A549 (cell line): ENCODE results near the gene CLEC16A. TPM values are rescaled to one million over a fixed set of nuclear protein-coding genes. Genes with fewer than 3 reads are reported as not detected.

ENCODE experiments used
- ATAC-seq, 2 experiments: fragments of 200-7000 bp in 1 of 2; fragments of >200 bp in 1 of 2; cut with Nextera tagmentation in 1 of 2; cut with Tn5 transposase in 1 of 2; 3 replicates each; pipeline versions ENCODE4 v1.8.0 to v1.9.1; 2018 to 2020; ENCODE audit warnings: mild to moderate bottlenecking in 1 of 2, moderate library complexity in 1 of 2
- CTCF ChIA-PET: fragments of 300-600 bp; sonication (Branson Sonifier 250); formaldehyde crosslinking; extraction: SDS; loops from one replicate; lab custom pipeline; 2021; ENCODE audit warnings: antibody characterized with exemption, inconsistent platforms; lab: Yijun Ruan, JAX
- POLR2A ChIA-PET: fragments of 350-600 bp; formaldehyde crosslinking; extraction: SDS; loops from one replicate; lab custom pipeline; 2021; ENCODE audit warnings: antibody characterized with exemption, inconsistent platforms; lab: Yijun Ruan, JAX
- DNase-seq, 2 experiments: peaks; one replicate each; pipeline versions ENCODE4 v3.0.0 to v3.0.0-alpha.2; 2011 to 2016; ENCODE audit warnings: low read depth in 1 of 2, low spot score in 1 of 2
- FAIRE-seq: peaks from 2 replicates; lab custom pipeline; 2011; peaks lifted over from hg19 to GRCh38; lab: Jason Lieb, UNC
- H3K27ac ChIP-seq, 2 experiments: fragments of >200 bp; sonication (Bioruptor Twin); formaldehyde crosslinking; 3 replicates each; pipeline ENCODE4 v1.5.1; 2016 to 2017
- H3K4me1 ChIP-seq: fragments of >200 bp; sonication (Bioruptor Twin); formaldehyde crosslinking; 3 replicates; pipeline ENCODE4 v1.6.1; 2016
- H3K4me2 ChIP-seq: fragments of >200 bp; sonication (Bioruptor Twin); formaldehyde crosslinking; 3 replicates; pipeline ENCODE4 v1.6.1; 2016
- H3K4me3 ChIP-seq: fragments of >200 bp; sonication (Bioruptor Twin); formaldehyde crosslinking; 3 replicates; pipeline ENCODE4 v1.5.1; 2016
- H3K9me3 ChIP-seq: fragments of >200 bp; sonication (Bioruptor Twin); formaldehyde crosslinking; 3 replicates; pipeline ENCODE4 v1.6.1; 2016
- BHLHE40 ChIP-seq: IDR thresholded peaks from 2 replicates; pipeline ENCODE4 v1.6.1; 2012; ENCODE audit warnings: low read depth, low read length, inconsistent platforms
- CBX2 ChIP-seq: fragments of 200-600 bp; sonication (generic); IDR thresholded peaks from 2 replicates; pipeline ENCODE4 v1.6.1; 2016; ENCODE audit warnings: low read depth, mild to moderate bottlenecking, borderline replicate concordance
- CBX8 ChIP-seq: fragments of 200-600 bp; sonication (generic); IDR thresholded peaks from 2 replicates; pipeline ENCODE4 v1.6.1; 2016
- CEBPB ChIP-seq, 2 experiments: fragments of >200 bp in 1 of 2; sonication (Bioruptor Twin) in 1 of 2; formaldehyde crosslinking in 1 of 2; IDR thresholded peaks; 2 replicates each; pipeline ENCODE4 v1.6.1; 2012 to 2016
- CHD4 ChIP-seq: fragments of 200-600 bp; sonication (generic); IDR thresholded peaks from 2 replicates; pipeline ENCODE4 v1.6.1; 2016; ENCODE audit warnings: antibody characterized with exemption, mild to moderate bottlenecking, borderline replicate concordance
- EP300 ChIP-seq, 2 experiments: fragments of >200 bp; sonication (Bioruptor Twin); formaldehyde crosslinking; IDR thresholded peaks; 2 replicates in 1 of 2; 3 replicates in 1 of 2; pipeline ENCODE4 v1.6.1; 2016 to 2017
- FOSB ChIP-seq: fragments of 250-450 bp; sonication (Bioruptor Pico); IDR thresholded peaks from 2 replicates; pipeline ENCODE4 v1.5.0; 2020; ENCODE audit warnings: mild to moderate bottlenecking, moderate library complexity
- HOXA7 ChIP-seq: fragments of 250-450 bp; sonication (Bioruptor Pico); IDR thresholded peaks from 2 replicates; pipeline ENCODE4 v1.5.0; 2020; ENCODE audit warnings: mild to moderate bottlenecking, moderate library complexity
- NFE2L2 ChIP-seq: fragments of 150-350 bp; conservative IDR thresholded peaks from 2 replicates; pipeline ENCODE4 v1.6.1; 2014; ENCODE audit warnings: low read length
- NPAS2 ChIP-seq: fragments of 250-450 bp; sonication (Bioruptor Pico); IDR thresholded peaks from 2 replicates; pipeline ENCODE4 v1.8.0; 2022; ENCODE audit warnings: mild to moderate bottlenecking, moderate library complexity, borderline replicate concordance
- NR3C1 ChIP-seq: fragments of >200 bp; sonication (Bioruptor Twin); formaldehyde crosslinking; IDR thresholded peaks from 3 replicates; pipeline ENCODE4 v1.6.1; 2017
- RCOR1 ChIP-seq: fragments of 150-350 bp; IDR thresholded peaks from 2 replicates; pipeline ENCODE4 v1.6.1; 2014; ENCODE audit warnings: antibody characterized with exemption, low read length, low read depth
- SREBF2 ChIP-seq: fragments of 450-650 bp; IDR thresholded peaks from 2 replicates; pipeline ENCODE4 v1.6.1; 2014; ENCODE audit warnings: mild to moderate bottlenecking, moderate library complexity
- ZNF302 ChIP-seq: fragments of 250-450 bp; sonication (Bioruptor Pico); IDR thresholded peaks from 2 replicates; pipeline ENCODE4 v1.9.0; 2021; ENCODE audit warnings: inconsistent platforms, mild to moderate bottlenecking, moderate library complexity
- WGBS: methylation state at CpG from one replicate; pipeline ENCODE4 v1.1.6; 2017; ENCODE audit errors: missing lambda C conversion rate; 5-methylcytosine and 5-hydroxymethylcytosine counted together
- polyA plus RNA-seq, 4 experiments: library from polyadenylated mRNA; depleted of rRNA in 3 of 4; stranded (reverse); fragments of >200 nt; fragmentation: RNase III in 1 of 4; extraction: RNeasy Plus Mini Kit Qiagen cat#74134 plus additional on column Dnase treatment in 1 of 4; gene quantifications; 2 replicates in 3 of 4; 3 replicates in 1 of 4; pipeline ENCODE4 v1.2.3, GENCODE V29; 2011 to 2017
- TF ChIP-seq, protein P1 (sequence below): IDR thresholded peaks from 2 replicates; pipeline ENCODE4 v1.6.1; 2012; ENCODE audit warnings: low read depth, borderline replicate concordance
- TF ChIP-seq, protein P2 (sequence below): fragments of 150-350 bp; IDR thresholded peaks from 2 replicates; pipeline ENCODE4 v1.6.1; 2014; ENCODE audit warnings: low read depth, mild to moderate bottlenecking, low read length
- TF ChIP-seq, protein P3 (sequence below): fragments of 250-450 bp; sonication (Bioruptor Pico); IDR thresholded peaks from 2 replicates; pipeline ENCODE4 v1.5.0; 2021; ENCODE audit warnings: mild to moderate bottlenecking, moderate library complexity, borderline replicate concordance
- TF ChIP-seq, protein P4 (sequence below): IDR thresholded peaks from 2 replicates; pipeline ENCODE4 v1.6.1; 2012
- TF ChIP-seq, protein P5 (sequence below): fragments of >200 bp; sonication (Bioruptor Twin); formaldehyde crosslinking; IDR thresholded peaks from 3 replicates; pipeline ENCODE4 v1.6.1; 2016

The CLEC16A gene
- polyA plus RNA-seq, 2 of the 4 experiments (the other 2 are of a cell fraction), result 8.3 to 10.4 TPM

DNA sequence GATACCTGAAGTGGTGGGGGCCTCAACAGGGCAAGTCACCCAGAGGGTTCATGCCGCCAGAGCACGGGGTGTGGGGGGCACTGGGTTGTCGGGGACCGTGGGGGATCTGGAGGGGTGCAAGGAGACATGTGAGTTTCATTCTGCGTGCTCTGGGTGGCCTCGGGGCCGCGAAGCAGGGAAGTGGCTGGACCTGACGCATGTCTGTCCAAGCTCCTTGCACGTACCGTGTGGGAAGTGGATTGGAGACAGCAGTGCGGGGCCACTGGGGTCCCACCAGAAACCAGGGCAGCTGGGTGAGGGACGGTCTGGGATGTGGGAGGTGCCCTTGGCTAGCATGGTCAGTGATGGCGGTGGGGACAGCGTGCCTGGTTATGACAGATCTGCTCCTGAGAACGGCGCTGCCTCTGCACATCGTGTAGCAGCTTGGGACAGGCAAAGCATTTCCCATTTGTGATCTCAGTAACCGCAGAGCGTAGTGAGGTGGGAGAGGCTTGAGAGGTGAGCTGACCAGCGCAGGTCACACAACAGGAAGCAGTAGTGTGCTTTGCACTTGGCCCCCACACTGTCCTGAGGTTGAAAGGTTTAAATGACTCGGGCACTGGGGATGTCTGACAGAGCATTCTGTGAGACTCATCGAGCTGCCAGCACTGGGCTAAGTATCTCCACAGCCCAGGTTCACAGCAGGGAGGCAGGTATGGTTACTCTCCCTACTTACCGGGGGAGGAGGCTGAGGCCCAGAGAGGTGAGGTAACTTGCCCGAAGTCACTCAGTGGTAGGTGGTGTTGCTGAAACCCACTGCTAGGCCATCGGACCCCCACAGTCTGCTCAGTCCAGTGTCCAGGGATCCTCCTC is 197.3 kb downstream of the CLEC16A start:
- no peaks in the 10 kb centered on the region for H3K4me1 ChIP-seq
- POLR2A ChIA-PET, result no interaction called here

DNA sequence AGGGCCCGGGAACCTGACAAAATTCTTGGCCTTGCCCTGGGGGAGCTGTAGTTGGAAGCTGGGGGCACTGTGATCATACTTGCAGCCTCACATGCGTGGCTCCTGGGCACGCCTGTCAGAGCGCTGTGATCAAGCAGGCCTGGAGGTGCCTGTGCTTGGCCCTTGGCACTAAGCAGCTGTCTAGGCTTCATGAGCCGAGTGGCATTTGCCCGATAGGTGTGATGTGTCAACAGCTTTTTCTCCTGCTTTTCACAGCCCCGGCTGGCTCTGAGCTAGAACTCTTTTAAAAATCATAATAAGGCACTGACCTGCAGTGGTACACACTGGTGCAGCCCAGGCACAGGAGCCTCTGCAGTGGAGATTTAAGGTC is 197.9 kb downstream of the CLEC16A start:
- H3K4me1 ChIP-seq, result no peaks in the 10 kb centered on the region
- no peak overlapping the region for H3K4me3 ChIP-seq
- FAIRE-seq (no peak), ATAC-seq (no peak), DNase-seq (no peak)
- no peak overlapping the region for H3K27ac ChIP-seq
- TF ChIP-seq CBX8, result no peak
- no peak for TF ChIP-seq RCOR1
- TF ChIP-seq SREBF2, result no peak
- TF ChIP-seq ZNF302 (CRISPR knock-in tag), result no peak
- TF ChIP-seq, protein P1, sequence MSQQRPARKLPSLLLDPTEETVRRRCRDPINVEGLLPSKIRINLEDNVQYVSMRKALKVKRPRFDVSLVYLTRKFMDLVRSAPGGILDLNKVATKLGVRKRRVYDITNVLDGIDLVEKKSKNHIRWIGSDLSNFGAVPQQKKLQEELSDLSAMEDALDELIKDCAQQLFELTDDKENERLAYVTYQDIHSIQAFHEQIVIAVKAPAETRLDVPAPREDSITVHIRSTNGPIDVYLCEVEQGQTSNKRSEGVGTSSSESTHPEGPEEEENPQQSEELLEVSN, result no peak
- TF ChIP-seq, protein P2, sequence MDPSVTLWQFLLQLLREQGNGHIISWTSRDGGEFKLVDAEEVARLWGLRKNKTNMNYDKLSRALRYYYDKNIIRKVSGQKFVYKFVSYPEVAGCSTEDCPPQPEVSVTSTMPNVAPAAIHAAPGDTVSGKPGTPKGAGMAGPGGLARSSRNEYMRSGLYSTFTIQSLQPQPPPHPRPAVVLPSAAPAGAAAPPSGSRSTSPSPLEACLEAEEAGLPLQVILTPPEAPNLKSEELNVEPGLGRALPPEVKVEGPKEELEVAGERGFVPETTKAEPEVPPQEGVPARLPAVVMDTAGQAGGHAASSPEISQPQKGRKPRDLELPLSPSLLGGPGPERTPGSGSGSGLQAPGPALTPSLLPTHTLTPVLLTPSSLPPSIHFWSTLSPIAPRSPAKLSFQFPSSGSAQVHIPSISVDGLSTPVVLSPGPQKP, result no peak
- no peak for TF ChIP-seq CBX2
- CTCF ChIA-PET, result interaction anchor here (0.8 to 1.7 kb wide), 3 partner anchors 8 to 12 kb away, joined by 3 read pairs; no protein-coding TSS in a partner anchor
- no peak overlapping the region for H3K4me2 ChIP-seq
- POLR2A ChIA-PET, result no interaction called here
- H3K9me3 ChIP-seq, result no peaks in the 10 kb centered on the region
- WGBS, result 85% methylated on average over 7 of the region's 7 CpGs

More for the DNA sequence above, 197.3 kb downstream of the CLEC16A start:
- 95% methylated on average over 18 of the region's 26 CpGs for WGBS
- no peaks in the 10 kb centered on the region for H3K9me3 ChIP-seq
- TF ChIP-seq NPAS2 (CRISPR knock-in tag) (no peak), NFE2L2 (no peak), CEBPB (IDR thresholded peaks at IDR 0.05) (no peak), BHLHE40 (no peak), EP300 (IDR thresholded peaks at IDR 0.05) (no peak), CBX2 (no peak), HOXA7 (CRISPR knock-in tag) (no peak), FOSB (CRISPR knock-in tag) (no peak), CHD4 (no peak), NR3C1 (no peak)
- TF ChIP-seq, protein P3, sequence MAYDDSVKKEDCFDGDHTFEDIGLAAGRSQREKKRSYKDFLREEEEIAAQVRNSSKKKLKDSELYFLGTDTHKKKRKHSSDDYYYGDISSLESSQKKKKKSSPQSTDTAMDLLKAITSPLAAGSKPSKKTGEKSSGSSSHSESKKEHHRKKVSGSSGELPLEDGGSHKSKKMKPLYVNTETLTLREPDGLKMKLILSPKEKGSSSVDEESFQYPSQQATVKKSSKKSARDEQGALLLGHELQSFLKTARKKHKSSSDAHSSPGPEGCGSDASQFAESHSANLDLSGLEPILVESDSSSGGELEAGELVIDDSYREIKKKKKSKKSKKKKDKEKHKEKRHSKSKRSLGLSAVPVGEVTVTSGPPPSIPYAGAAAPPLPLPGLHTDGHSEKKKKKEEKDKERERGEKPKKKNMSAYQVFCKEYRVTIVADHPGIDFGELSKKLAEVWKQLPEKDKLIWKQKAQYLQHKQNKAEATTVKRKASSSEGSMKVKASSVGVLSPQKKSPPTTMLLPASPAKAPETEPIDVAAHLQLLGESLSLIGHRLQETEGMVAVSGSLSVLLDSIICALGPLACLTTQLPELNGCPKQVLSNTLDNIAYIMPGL (CRISPR knock-in tag), result no peak
- TF ChIP-seq, protein P4, sequence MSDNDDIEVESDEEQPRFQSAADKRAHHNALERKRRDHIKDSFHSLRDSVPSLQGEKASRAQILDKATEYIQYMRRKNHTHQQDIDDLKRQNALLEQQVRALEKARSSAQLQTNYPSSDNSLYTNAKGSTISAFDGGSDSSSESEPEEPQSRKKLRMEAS, result no peak
- TF ChIP-seq, protein P5, sequence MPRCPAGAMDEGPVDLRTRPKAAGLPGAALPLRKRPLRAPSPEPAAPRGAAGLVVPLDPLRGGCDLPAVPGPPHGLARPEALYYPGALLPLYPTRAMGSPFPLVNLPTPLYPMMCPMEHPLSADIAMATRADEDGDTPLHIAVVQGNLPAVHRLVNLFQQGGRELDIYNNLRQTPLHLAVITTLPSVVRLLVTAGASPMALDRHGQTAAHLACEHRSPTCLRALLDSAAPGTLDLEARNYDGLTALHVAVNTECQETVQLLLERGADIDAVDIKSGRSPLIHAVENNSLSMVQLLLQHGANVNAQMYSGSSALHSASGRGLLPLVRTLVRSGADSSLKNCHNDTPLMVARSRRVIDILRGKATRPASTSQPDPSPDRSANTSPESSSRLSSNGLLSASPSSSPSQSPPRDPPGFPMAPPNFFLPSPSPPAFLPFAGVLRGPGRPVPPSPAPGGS, result no peak
- no peak for FAIRE-seq
- no peak for ATAC-seq
- H3K4me2 ChIP-seq, result no peak overlapping the region
- CTCF ChIA-PET, result interaction anchor here (0.6 to 1.7 kb wide), 4 partner anchors 10 to 457 kb away, joined by 3 to 4 read pairs (median 3); partner anchors contain the start of gene SOCS1
- H3K4me3 ChIP-seq, result no peak overlapping the region
- H3K27ac ChIP-seq, result no peak overlapping the region
- no peak for DNase-seq
